HepG2 (cell line): ENCODE measurements around the gene ULK4. TPM values are rescaled to one million over a fixed set of nuclear protein-coding genes. Genes with fewer than 3 reads are reported as not detected.

Experiments
- ATAC-seq: fragments of 200-7000 bp; cut with Tn5 transposase; 3 replicates; pipeline ENCODE4 v1.9.1; 2020; ENCODE audit warnings: mild to moderate bottlenecking, moderate library complexity
- BruUV-seq: library from RNA; stranded (reverse); fragments of 400-500 nt; replicated peaks from 2 replicates; lab custom pipeline; 2021; lab: Mats Ljungman, UMichigan
- CTCF ChIA-PET: fragments of 300-600 bp; formaldehyde crosslinking; extraction: SDS; loops from one replicate; lab custom pipeline; 2021; ENCODE audit warnings: low total read pairs, inconsistent platforms, low intra/inter-chr PET ratio; lab: Yijun Ruan, JAX
- POLR2A ChIA-PET: fragments of 350-600 bp; sonication (Branson Sonifier 250); formaldehyde crosslinking; loops from one replicate; lab custom pipeline; 2020; ENCODE audit warnings: antibody characterized with exemption, inconsistent platforms; lab: Yijun Ruan, JAX
- DNase-seq: peaks from one replicate; pipeline ENCODE4 v3.0.0-alpha.2; 2015; ENCODE audit warnings: low spot score
- FAIRE-seq: peaks from 3 replicates; lab custom pipeline; 2011; peaks lifted over from hg19 to GRCh38; lab: Jason Lieb, UNC
- H2AFZ ChIP-seq: one replicate; pipeline ENCODE4 v1.6.1; 2011; ENCODE audit warnings: low read length, inconsistent platforms
- H3K27ac ChIP-seq: fragments of 300-600 bp; 3 replicates; pipeline ENCODE4 v1.8.0; 2011; ENCODE audit warnings: mixed run types, mild to moderate bottlenecking, mixed read lengths, low read length, inconsistent platforms; ENCODE audit not compliant: insufficient read depth; ENCODE audit errors: extremely low read length
- H3K27me3 ChIP-seq, 2 experiments: fragments of 200-600 bp in 1 of 2; 2 replicates in 1 of 2; 3 replicates in 1 of 2; pipeline versions ENCODE4 v1.6.0 to v1.8.0; 2011; ENCODE audit warnings: low read length in 2 of 2, mild to moderate bottlenecking in 2 of 2, moderate library complexity in 2 of 2, inconsistent platforms in 1 of 2; ENCODE audit not compliant: insufficient read depth in 2 of 2, control insufficient read depth in 1 of 2
- H3K36me3 ChIP-seq, 2 experiments: fragments of 200-600 bp in 1 of 2; replicated peaks in 1 of 2; 2 replicates in 1 of 2; 3 replicates in 1 of 2; pipeline versions ENCODE4 v1.5.1 to v1.8.0; 2011; ENCODE audit warnings: low read length in 2 of 2, inconsistent platforms in 1 of 2; ENCODE audit not compliant: insufficient read depth in 2 of 2, control insufficient read depth in 1 of 2
- H3K4me1 ChIP-seq: 2 replicates; pipeline ENCODE4 v1.5.1; 2012; ENCODE audit warnings: low read length, inconsistent platforms; ENCODE audit not compliant: insufficient read depth
- H3K4me2 ChIP-seq: 2 replicates; pipeline ENCODE4 v1.6.0; 2011; ENCODE audit warnings: low read depth, low read length, inconsistent platforms
- H3K4me3 ChIP-seq, 3 experiments: fragments of 200-600 bp in 1 of 3; sonication (generic), shearing (Covaris generic) in 1 of 3; replicated peaks in 1 of 3; 2 replicates each; pipeline ENCODE4 v1.5.1; 2011 to 2016; ENCODE audit warnings: low read length in 3 of 3, inconsistent platforms in 2 of 3, low read depth in 2 of 3, mild to moderate bottlenecking in 2 of 3, control low read depth in 1 of 3, mixed read lengths in 1 of 3; ENCODE audit not compliant: insufficient read depth in 1 of 3
- H3K79me2 ChIP-seq: one replicate; pipeline ENCODE4 v1.6.1; 2011; ENCODE audit warnings: low read length, inconsistent platforms; ENCODE audit not compliant: insufficient read depth
- H3K9ac ChIP-seq: 2 replicates; pipeline ENCODE4 v1.6.0; 2011; ENCODE audit warnings: mild to moderate bottlenecking, low read depth, low read length, inconsistent platforms; ENCODE audit not compliant: insufficient read depth
- H3K9me3 ChIP-seq: 2 replicates; pipeline ENCODE4 v1.5.1; 2012; ENCODE audit warnings: mild to moderate bottlenecking, low read length
- H4K20me1 ChIP-seq: 2 replicates; pipeline ENCODE4 v1.6.0; 2011; ENCODE audit warnings: inconsistent platforms, mild to moderate bottlenecking, low read length, moderate library complexity; ENCODE audit not compliant: insufficient read depth
- WGBS: methylation state at CpG from one replicate; pipeline ENCODE4 v1.1.6; 2017; ENCODE audit warnings: low lambda C conversion rate; 5-methylcytosine and 5-hydroxymethylcytosine counted together
- in situ Hi-C: cut with HindIII; loops from 2 replicates; pipeline ENCODE4 v1.10.0; 2017; ENCODE audit warnings: low pct_unique_long_range_greater_than_20kb; ENCODE audit not compliant: extremely low pct_ligation_motif_present
- intact Hi-C: fragments of 100-400 bp; cut with micrococcal nuclease; formaldehyde crosslinking; loops from one replicate; pipeline ENCODE4 v1.10.0; 2022; ENCODE audit not compliant: unreplicated experiment
- polyA plus RNA-seq, 8 experiments: library from polyadenylated mRNA; depleted of rRNA in 3 of 8; stranded (reverse) in 7 of 8; unstranded in 1 of 8; fragments of >200 nt; fragmentation: Illumina TruSeq in 4 of 8; extraction: Trizol in 4 of 8; gene quantifications; 2 replicates each; pipeline versions ENCODE4 v1.2.1 to v1.2.3, GENCODE V29; 2011 to 2016; ENCODE audit warnings: low read depth in 4 of 8, missing spikeins in 1 of 8, mixed read lengths in 1 of 8; ENCODE audit not compliant: insufficient read depth in 1 of 8
- total RNA-seq, 5 experiments: library from RNA; depleted of rRNA; stranded (reverse); fragments of >200 nt; fragmentation: Illumina TruSeq; extraction: Trizol; gene quantifications; 2 replicates each; pipeline ENCODE4 v1.2.3, GENCODE V29; 2016; ENCODE audit warnings: low read depth in 1 of 5
- TF ChIP-seq, protein P1 (sequence below): sonication (generic); formaldehyde crosslinking; IDR thresholded peaks from 2 replicates; pipeline ENCODE4 v1.4.0; 2020; ENCODE audit warnings: missing genetic modification reagents, low read depth, mild to moderate bottlenecking, borderline replicate concordance
- TF ChIP-seq, protein P2 (sequence below): sonication (generic); formaldehyde crosslinking; IDR thresholded peaks from 2 replicates; pipeline ENCODE4 v1.4.0; 2020; ENCODE audit warnings: missing genetic modification reagents
- TF ChIP-seq, protein P3 (sequence below): sonication (generic); formaldehyde crosslinking; IDR thresholded peaks from 2 replicates; pipeline ENCODE4 v1.8.0; 2022; ENCODE audit warnings: missing genetic modification reagents, mild to moderate bottlenecking, borderline replicate concordance

ULK4 gene
- total and polyA plus RNA-seq, 2 of the 13 experiments (the other 11 are each of a cell fraction or from before 2014, with no cell fraction given): 6.7 to 11.8 TPM

DNA sequence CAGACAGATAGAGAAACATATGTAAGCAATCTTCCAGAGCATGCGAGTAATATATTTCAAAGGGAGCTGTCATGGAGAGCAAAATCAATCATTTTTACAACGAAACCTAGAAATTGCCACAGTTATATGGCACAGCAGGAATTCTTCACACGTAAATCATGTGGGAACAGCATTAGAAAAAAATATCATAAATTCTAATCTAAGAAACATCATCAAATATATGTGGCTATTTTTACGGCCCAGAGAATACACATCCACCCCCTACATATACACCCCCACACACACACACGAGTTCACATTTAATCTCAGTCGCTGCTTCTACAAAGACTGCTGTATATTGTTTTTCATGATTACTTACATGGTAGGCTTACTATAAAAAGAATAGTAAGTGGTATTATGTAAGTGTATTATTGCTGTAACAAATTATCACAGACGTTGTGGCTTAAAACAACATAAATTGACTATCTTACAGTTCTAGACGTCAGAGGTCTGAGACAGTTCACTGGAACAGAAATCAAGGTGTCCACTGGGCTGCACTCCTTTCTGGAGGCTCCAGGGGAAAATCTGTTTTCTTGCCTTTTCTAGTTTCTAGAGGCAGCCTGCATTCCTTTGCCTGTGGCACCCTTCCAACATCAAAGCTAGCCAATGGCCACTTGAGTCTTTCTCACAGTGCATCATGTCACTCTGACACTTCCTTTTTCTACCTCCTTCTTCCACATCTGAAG, 363.3 kb downstream of the ULK4 start:
- H3K4me3 ChIP-seq: no peak overlapping the region
- WGBS: 91% methylated on average over 8 of the region's 8 CpGs
- no peaks in the 10 kb centered on the region for H3K9me3 ChIP-seq
- DNase-seq: no peak
- intact Hi-C loops (no loop called here), in situ Hi-C loops (no loop called here)
- H4K20me1 ChIP-seq: no peaks in the 10 kb centered on the region
- ChIA-PET CTCF (no interaction called here), POLR2A (no interaction called here)
- no peaks in the 10 kb centered on the region for H3K36me3 ChIP-seq
- no peaks in the 10 kb centered on the region for H3K4me1 ChIP-seq
- H3K9ac ChIP-seq: no peak overlapping the region
- H2AFZ ChIP-seq: no peak overlapping the region
- no peak overlapping the region for H3K4me2 ChIP-seq
- ATAC-seq: no peak
- TF ChIP-seq, protein P1, sequence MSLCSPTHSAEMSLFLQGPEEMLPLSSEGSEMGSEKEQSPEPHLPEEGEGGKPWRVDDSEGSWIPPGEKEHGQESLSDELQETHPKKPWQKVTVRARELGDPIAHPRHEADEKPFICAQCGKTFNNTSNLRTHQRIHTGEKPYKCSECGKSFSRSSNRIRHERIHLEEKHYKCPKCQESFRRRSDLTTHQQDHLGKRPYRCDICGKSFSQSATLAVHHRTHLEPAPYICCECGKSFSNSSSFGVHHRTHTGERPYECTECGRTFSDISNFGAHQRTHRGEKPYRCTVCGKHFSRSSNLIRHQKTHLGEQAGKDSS (CRISPR knock-in tag): no peak
- TF ChIP-seq, protein P2, sequence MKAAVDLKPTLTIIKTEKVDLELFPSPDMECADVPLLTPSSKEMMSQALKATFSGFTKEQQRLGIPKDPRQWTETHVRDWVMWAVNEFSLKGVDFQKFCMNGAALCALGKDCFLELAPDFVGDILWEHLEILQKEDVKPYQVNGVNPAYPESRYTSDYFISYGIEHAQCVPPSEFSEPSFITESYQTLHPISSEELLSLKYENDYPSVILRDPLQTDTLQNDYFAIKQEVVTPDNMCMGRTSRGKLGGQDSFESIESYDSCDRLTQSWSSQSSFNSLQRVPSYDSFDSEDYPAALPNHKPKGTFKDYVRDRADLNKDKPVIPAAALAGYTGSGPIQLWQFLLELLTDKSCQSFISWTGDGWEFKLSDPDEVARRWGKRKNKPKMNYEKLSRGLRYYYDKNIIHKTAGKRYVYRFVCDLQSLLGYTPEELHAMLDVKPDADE (CRISPR knock-in tag): no peak
- TF ChIP-seq, protein P3, sequence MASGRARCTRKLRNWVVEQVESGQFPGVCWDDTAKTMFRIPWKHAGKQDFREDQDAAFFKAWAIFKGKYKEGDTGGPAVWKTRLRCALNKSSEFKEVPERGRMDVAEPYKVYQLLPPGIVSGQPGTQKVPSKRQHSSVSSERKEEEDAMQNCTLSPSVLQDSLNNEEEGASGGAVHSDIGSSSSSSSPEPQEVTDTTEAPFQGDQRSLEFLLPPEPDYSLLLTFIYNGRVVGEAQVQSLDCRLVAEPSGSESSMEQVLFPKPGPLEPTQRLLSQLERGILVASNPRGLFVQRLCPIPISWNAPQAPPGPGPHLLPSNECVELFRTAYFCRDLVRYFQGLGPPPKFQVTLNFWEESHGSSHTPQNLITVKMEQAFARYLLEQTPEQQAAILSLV (CRISPR knock-in tag): no peak
- BruUV-seq: no TSS peak
- FAIRE-seq: no peak
- no peaks in the 10 kb centered on the region for H3K79me2 ChIP-seq
- no peak overlapping the region for H3K27ac ChIP-seq
- no peaks in the 10 kb centered on the region for H3K27me3 ChIP-seq
